H1 (cell line): ENCODE data around the gene FAM193A. TPM values are rescaled to one million over a fixed set of nuclear protein-coding genes. Genes with fewer than 3 reads are reported as not detected.

ENCODE experiments used
- CTCF ChIA-PET: fragments of 300-600 bp; sonication (Branson Sonifier 250); formaldehyde crosslinking; loops from one replicate; lab custom pipeline; 2021; ENCODE audit not compliant: partially characterized antibody; lab: Charles Lee
- POLR2A ChIA-PET: fragments of 300-600 bp; sonication (Branson Sonifier 250); formaldehyde crosslinking; loops from one replicate; lab custom pipeline; 2021; ENCODE audit warnings: inconsistent platforms; ENCODE audit not compliant: partially characterized antibody; lab: Charles Lee
- DNase-seq, 2 experiments: peaks; one replicate each; pipeline versions ENCODE4 v3.0.0 to v3.0.0-alpha.2; 2010 to 2022; ENCODE audit warnings: low spot score in 2 of 2, low read depth in 1 of 2, mixed read lengths in 1 of 2
- FAIRE-seq: peaks from 2 replicates; lab custom pipeline; 2011; peaks lifted over from hg19 to GRCh38; lab: Jason Lieb, UNC
- H2AFZ ChIP-seq: 2 replicates; pipeline ENCODE4 v1.8.1; 2012; ENCODE audit warnings: low read length, inconsistent platforms
- H2AK5ac ChIP-seq: 2 replicates; pipeline ENCODE4 v1.6.1; 2013; ENCODE audit warnings: low read depth, low read length
- H2BK120ac ChIP-seq: replicated peaks from 2 replicates; pipeline ENCODE3; 2013; ENCODE audit warnings: low read depth, low read length, inconsistent platforms
- H2BK12ac ChIP-seq: 2 replicates; pipeline ENCODE4 v1.6.1; 2013; ENCODE audit warnings: low read depth, low read length
- H2BK15ac ChIP-seq: 2 replicates; pipeline ENCODE4 v1.6.1; 2013; ENCODE audit warnings: low read length
- H2BK20ac ChIP-seq: 2 replicates; pipeline ENCODE4 v1.6.1; 2013; ENCODE audit warnings: low read length
- H2BK5ac ChIP-seq: 2 replicates; pipeline ENCODE4 v1.6.1; 2013; ENCODE audit warnings: low read depth, low read length
- H3K14ac ChIP-seq: 2 replicates; pipeline ENCODE4 v1.6.1; 2013; ENCODE audit warnings: inconsistent platforms; ENCODE audit not compliant: insufficient read length
- H3K18ac ChIP-seq: 2 replicates; pipeline ENCODE4 v1.6.1; 2013; ENCODE audit warnings: low read length; ENCODE audit errors: extremely low read depth
- H3K23ac ChIP-seq: 2 replicates; pipeline ENCODE4 v1.6.1; 2013; ENCODE audit warnings: inconsistent platforms; ENCODE audit not compliant: insufficient read length
- H3K23me2 ChIP-seq: 2 replicates; pipeline ENCODE4 v1.6.1; 2013; ENCODE audit warnings: low read depth, low read length
- H3K27ac ChIP-seq: 2 replicates; pipeline ENCODE4 v1.6.1; 2011; ENCODE audit warnings: low read depth, low read length, inconsistent platforms
- H3K27me3 ChIP-seq, 4 experiments: replicated peaks in 1 of 4; 1 replicate in 1 of 4; 2 replicates in 3 of 4; pipeline versions ENCODE4 v1.6.1 to v1.8.1; 2011 to 2013; ENCODE audit warnings: low read length in 3 of 4, mild to moderate bottlenecking in 3 of 4, inconsistent platforms in 2 of 4, mixed read lengths in 2 of 4, moderate library complexity in 1 of 4; ENCODE audit not compliant: control insufficient read depth in 3 of 4, insufficient read depth in 3 of 4; ENCODE audit errors: extremely low read depth in 1 of 4
- H3K36me3 ChIP-seq, 4 experiments: 2 replicates each; pipeline versions ENCODE4 v1.6.1 to v1.8.1; 2011 to 2013; ENCODE audit warnings: mild to moderate bottlenecking in 4 of 4, low read length in 3 of 4, moderate library complexity in 2 of 4, control low read depth in 1 of 4, inconsistent platforms in 1 of 4; ENCODE audit not compliant: insufficient read depth in 4 of 4, control insufficient read depth in 2 of 4
- H3K4ac ChIP-seq: replicated peaks from 2 replicates; pipeline ENCODE3; 2013; ENCODE audit warnings: low read length, low read depth, mixed read lengths, inconsistent platforms; ENCODE audit not compliant: insufficient read length
- H3K4me1 ChIP-seq, 4 experiments: replicated peaks in 1 of 4; 1 replicate in 1 of 4; 2 replicates in 3 of 4; pipeline versions ENCODE4 v1.6.1 to v1.8.1; 2011 to 2013; ENCODE audit warnings: low read length in 3 of 4, inconsistent platforms in 2 of 4, mixed read lengths in 1 of 4; ENCODE audit not compliant: insufficient read depth in 4 of 4, control insufficient read depth in 3 of 4
- H3K4me2 ChIP-seq, 2 experiments: 2 replicates each; pipeline versions ENCODE4 v1.6.1 to v1.8.1; 2011 to 2013; ENCODE audit warnings: low read depth in 2 of 2, low read length in 2 of 2, control low read depth in 1 of 2, inconsistent platforms in 1 of 2, mild to moderate bottlenecking in 1 of 2; ENCODE audit not compliant: insufficient read depth in 1 of 2
- H3K4me3 ChIP-seq, 4 experiments: fragments of 200-600, 300-600 bp in 1 of 4; sonication (generic), shearing (Covaris generic), sonication (Bioruptor Twin) in 1 of 4; 2 replicates each; pipeline versions ENCODE4 v1.5.1 to v1.8.1; 2011 to 2016; ENCODE audit warnings: low read length in 4 of 4, low read depth in 3 of 4, control low read depth in 2 of 4, inconsistent platforms in 2 of 4, mild to moderate bottlenecking in 2 of 4, mixed read lengths in 1 of 4, moderate library complexity in 1 of 4; ENCODE audit not compliant: insufficient read depth in 2 of 4; ENCODE audit errors: extremely low read depth in 1 of 4
- H3K56ac ChIP-seq: replicated peaks from 2 replicates; pipeline ENCODE3; 2013; ENCODE audit warnings: low read depth, mild to moderate bottlenecking, mixed read lengths, low read length, inconsistent platforms; ENCODE audit not compliant: insufficient read length
- H3K79me1 ChIP-seq: 2 replicates; pipeline ENCODE4 v1.6.1; 2013; ENCODE audit warnings: low read depth, low read length, control low read depth
- H3K79me2 ChIP-seq, 2 experiments: 2 replicates each; pipeline versions ENCODE4 v1.6.1 to v1.8.1; 2012 to 2013; ENCODE audit warnings: low read length in 2 of 2, mild to moderate bottlenecking in 2 of 2, inconsistent platforms in 1 of 2; ENCODE audit not compliant: insufficient read depth in 2 of 2, control insufficient read depth in 1 of 2
- H3K9ac ChIP-seq, 4 experiments: replicated peaks in 1 of 4; 1 replicate in 1 of 4; 2 replicates in 3 of 4; pipeline versions ENCODE4 v1.6.1 to v1.8.1; 2011 to 2013; ENCODE audit warnings: low read depth in 3 of 4, low read length in 3 of 4, control low read depth in 2 of 4, mild to moderate bottlenecking in 2 of 4, moderate library complexity in 2 of 4, inconsistent platforms in 1 of 4; ENCODE audit errors: extremely low read depth in 1 of 4
- H3K9me3 ChIP-seq, 2 experiments: 2 replicates each; pipeline versions ENCODE4 v1.6.1 to v1.8.1; 2012 to 2013; ENCODE audit warnings: mild to moderate bottlenecking in 2 of 2, moderate library complexity in 2 of 2, control low read depth in 1 of 2, inconsistent platforms in 1 of 2, low read depth in 1 of 2, low read length in 1 of 2, mixed read lengths in 1 of 2; ENCODE audit not compliant: insufficient read depth in 2 of 2
- H4K20me1 ChIP-seq, 2 experiments: replicated peaks in 1 of 2; 2 replicates each; pipeline versions ENCODE3 to v1.8.1; 2011 to 2013; ENCODE audit warnings: inconsistent platforms in 2 of 2, low read length in 2 of 2, mild to moderate bottlenecking in 1 of 2; ENCODE audit not compliant: insufficient read depth in 2 of 2, control insufficient read depth in 1 of 2
- H4K5ac ChIP-seq: 2 replicates; pipeline ENCODE4 v1.6.1; 2013; ENCODE audit warnings: low read length, low read depth, mixed read lengths, inconsistent platforms; ENCODE audit not compliant: insufficient read length
- H4K8ac ChIP-seq: 2 replicates; pipeline ENCODE4 v1.8.0; 2013; ENCODE audit warnings: mild to moderate bottlenecking, moderate library complexity, low read length, inconsistent platforms; ENCODE audit not compliant: insufficient read depth; ENCODE audit errors: extremely low read depth
- H4K91ac ChIP-seq: replicated peaks from 2 replicates; pipeline ENCODE3; 2013; ENCODE audit warnings: low read length, mixed read lengths, inconsistent platforms; ENCODE audit not compliant: insufficient read length
- JUN ChIP-seq: IDR thresholded peaks from 2 replicates; pipeline ENCODE4 v1.6.1; 2011; ENCODE audit warnings: low read depth, mild to moderate bottlenecking, improper control_type of control experiment, low read length
- RAD21 ChIP-seq, 2 experiments: IDR thresholded peaks in 1 of 2; conservative IDR thresholded peaks in 1 of 2; 2 replicates each; pipeline ENCODE4 v1.6.1; 2011; ENCODE audit warnings: low read depth in 2 of 2, low read length in 2 of 2, improper control_type of control experiment in 1 of 2, inconsistent platforms in 1 of 2, mild to moderate bottlenecking in 1 of 2, moderate library complexity in 1 of 2
- WGBS, 2 experiments: shearing (Covaris generic) in 1 of 2; methylation state at CpG; one replicate each; pipeline versions ENCODE4 v1.1.6 to v1.1.7; 2013 to 2015; ENCODE audit warnings: low lambda C conversion rate in 2 of 2, mixed read lengths in 2 of 2, inconsistent platforms in 1 of 2, low coverage in 1 of 2, missing lambda C conversion rate in 1 of 2; ENCODE audit not compliant: insufficient replicate concordance in 2 of 2, insufficient coverage in 1 of 2, insufficient read length in 1 of 2; ENCODE audit errors: extremely low coverage in 1 of 2, missing lambda C conversion rate in 1 of 2; 5-methylcytosine and 5-hydroxymethylcytosine counted together
- polyA plus RNA-seq, 7 experiments: library from polyadenylated mRNA; depleted of rRNA in 3 of 7; stranded (reverse) in 5 of 7; unstranded in 2 of 7; fragments of >200 nt in 5 of 7; fragments of 200-250 nt in 2 of 7; gene quantifications; 1 replicate in 5 of 7; 2 replicates in 1 of 7; 4 replicates in 1 of 7; pipeline versions ENCODE4 v1.2.1 to v1.2.3, GENCODE V29; 2011 to 2013; ENCODE audit warnings: missing spikeins in 2 of 7, mixed read lengths in 2 of 7
- total RNA-seq: library from RNA; stranded (reverse); fragmentation: NEBNext Ultra II Directional; extraction: Animal tissue kit (Norgen Biotek cat#: 25700); gene quantifications from 2 replicates; pipeline ENCODE4 v1.2.1, GENCODE V29; 2021
- TF ChIP-seq, protein P1 (sequence below): IDR thresholded peaks from 2 replicates; pipeline ENCODE4 v1.6.1; 2012; ENCODE audit warnings: inconsistent platforms
- TF ChIP-seq, protein P2 (sequence below), 3 experiments: IDR thresholded peaks; 1 replicate in 2 of 3; 2 replicates in 1 of 3; pipeline versions ENCODE4 v1.5.1 to v1.6.1; 2011; ENCODE audit warnings: low read length in 3 of 3, mild to moderate bottlenecking in 3 of 3, inconsistent platforms in 2 of 3, low read depth in 1 of 3, moderate library complexity in 1 of 3; ENCODE audit not compliant: insufficient read depth in 1 of 3; ENCODE audit errors: control extremely low read depth in 1 of 3

FAM193A gene
- total and polyA plus RNA-seq, 2 of the 8 experiments (the other 6 are each of a cell fraction or from before 2014, with no cell fraction given): 8.7 to 26.2 TPM

DNA sequence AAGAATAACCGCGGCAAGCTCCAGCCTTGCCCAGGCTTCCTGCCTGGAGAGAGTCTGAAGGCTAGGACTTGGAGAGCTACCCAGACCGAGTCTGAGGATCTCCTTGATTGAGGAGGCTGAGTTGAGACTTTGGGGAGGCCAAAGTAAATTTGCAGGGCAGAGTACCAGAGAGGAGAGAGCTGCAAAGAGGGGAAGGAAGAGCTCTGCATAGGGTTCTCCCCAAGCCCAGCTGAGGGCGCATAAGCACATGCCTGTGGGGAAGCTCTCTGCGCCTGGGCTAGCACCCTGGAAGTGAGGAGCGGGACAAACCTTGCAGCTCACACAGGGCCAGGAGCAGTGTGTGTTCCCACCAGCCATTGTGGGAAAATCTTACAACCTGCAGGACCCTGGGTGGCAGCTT, 56.1 kb downstream of the FAM193A start:
- no peaks in the 10 kb centered on the region for H3K36me3 ChIP-seq
- no peak overlapping the region for H3K56ac ChIP-seq
- 72% methylated on average over 6 of the region's 6 CpGs; no CpG with 5 or more reads in 1 of the 2 experiments for WGBS, 2 experiments
- H3K18ac ChIP-seq: peak overlapping the region; percentile 36; the same call in 1 of the 2 replicates
- peak overlapping the region; percentile 53; the same call in 1 of the 2 replicates for H2BK5ac ChIP-seq
- no peak overlapping the region for H4K91ac ChIP-seq
- no peak overlapping the region for H2AFZ ChIP-seq
- no peak overlapping the region for H3K14ac ChIP-seq
- H3K27me3 ChIP-seq: no peaks in the 10 kb centered on the region
- H3K9me3 ChIP-seq: no peaks in the 10 kb centered on the region
- H3K9ac ChIP-seq: no peak overlapping the region
- 0 out of 2 replicates have a peak overlapping the region, but pooled peaks have one; percentile 2 for H2BK12ac ChIP-seq
- no peak overlapping the region for H2BK20ac ChIP-seq
- H4K20me1 ChIP-seq: peaks cover 11 to 12% of the 10 kb centered on the region in 2 experiments
- H2BK15ac ChIP-seq: peak overlapping the region; percentile 25; the same call in 1 of the 2 replicates
- no peaks in the 10 kb centered on the region for H3K23me2 ChIP-seq
- ChIA-PET POLR2A (interaction anchor here (0.7 kb wide), 2 partner anchors 55 to 205 kb away, joined by 3 to 4 read pairs; no protein-coding TSS in a partner anchor), CTCF (interaction anchor here (0.7 to 1.6 kb wide), 6 partner anchors 12 to 90 kb away, joined by 3 to 4 read pairs (median 3); no protein-coding TSS in a partner anchor)
- FAIRE-seq (peak; percentile 13), DNase-seq (no peak)
- TF ChIP-seq RAD21 (IDR thresholded peaks at IDR 0.05 in 1 of 2, conservative IDR thresholded peaks at IDR 0.05 in 1 of 2; ENCODE audit: low read depth in 2 of 2, low read length in 2 of 2) (peak; percentile 25 to 28; a peak in 2 of 4 replicates), JUN (no peak)
- TF ChIP-seq, protein P1, sequence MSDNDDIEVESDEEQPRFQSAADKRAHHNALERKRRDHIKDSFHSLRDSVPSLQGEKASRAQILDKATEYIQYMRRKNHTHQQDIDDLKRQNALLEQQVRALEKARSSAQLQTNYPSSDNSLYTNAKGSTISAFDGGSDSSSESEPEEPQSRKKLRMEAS: peak; percentile 60
- TF ChIP-seq, protein P2, sequence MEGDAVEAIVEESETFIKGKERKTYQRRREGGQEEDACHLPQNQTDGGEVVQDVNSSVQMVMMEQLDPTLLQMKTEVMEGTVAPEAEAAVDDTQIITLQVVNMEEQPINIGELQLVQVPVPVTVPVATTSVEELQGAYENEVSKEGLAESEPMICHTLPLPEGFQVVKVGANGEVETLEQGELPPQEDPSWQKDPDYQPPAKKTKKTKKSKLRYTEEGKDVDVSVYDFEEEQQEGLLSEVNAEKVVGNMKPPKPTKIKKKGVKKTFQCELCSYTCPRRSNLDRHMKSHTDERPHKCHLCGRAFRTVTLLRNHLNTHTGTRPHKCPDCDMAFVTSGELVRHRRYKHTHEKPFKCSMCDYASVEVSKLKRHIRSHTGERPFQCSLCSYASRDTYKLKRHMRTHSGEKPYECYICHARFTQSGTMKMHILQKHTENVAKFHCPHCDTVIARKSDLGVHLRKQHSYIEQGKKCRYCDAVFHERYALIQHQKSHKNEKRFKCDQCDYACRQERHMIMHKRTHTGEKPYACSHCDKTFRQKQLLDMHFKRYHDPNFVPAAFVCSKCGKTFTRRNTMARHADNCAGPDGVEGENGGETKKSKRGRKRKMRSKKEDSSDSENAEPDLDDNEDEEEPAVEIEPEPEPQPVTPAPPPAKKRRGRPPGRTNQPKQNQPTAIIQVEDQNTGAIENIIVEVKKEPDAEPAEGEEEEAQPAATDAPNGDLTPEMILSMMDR (IDR thresholded peaks at IDR 0.05; ENCODE audit: control extremely low read depth in 1 of 3, insufficient read depth in 1 of 3, low read depth in 1 of 3, low read length in 3 of 3): peak in 2 of 3 experiments; percentile 11 to 25; a peak in 2 of 4 replicates
- 0 out of 4 replicates have a peak overlapping the region, but pooled peaks of 1 of the 2 experiments have one; percentile 3 for H3K4me2 ChIP-seq
- H3K23ac ChIP-seq: no peak overlapping the region
- H2BK120ac ChIP-seq: no peak overlapping the region
- peak overlapping the region in 1 of 4 experiments; percentile 0; a peak in 1 of 8 replicates for H3K4me3 ChIP-seq
- H4K5ac ChIP-seq: no peak overlapping the region
- H3K27ac ChIP-seq: no peak overlapping the region
- H3K79me2 ChIP-seq: peaks cover 7 to 87% of the 10 kb centered on the region in 2 experiments; a peak in 3 of 4 replicates
- H4K8ac ChIP-seq: no peak overlapping the region; the same call in 1 of the 2 replicates
- H2AK5ac ChIP-seq: peak overlapping the region; percentile 94; the same call in 1 of the 2 replicates
- H3K4me1 ChIP-seq: peaks cover 11 to 38% (median 19%) of the 10 kb centered on the region in 4 experiments
- no peak overlapping the region for H3K4ac ChIP-seq
- peaks cover 29% of the 10 kb centered on the region for H3K79me1 ChIP-seq
